CD4-positive, alpha-beta T cell treated with Interleukin-6 for 4 hours (primary cell): ENCODE data around the gene SFXN3.
A peak's percentile ranks its signal among the peaks of the same experiment; 100 is the strongest.

Experiments
- DNase-seq: peaks from one replicate; pipeline ENCODE4 v3.0.0-alpha.2; 2020; ENCODE audit warnings: mixed read lengths

The SFXN3 gene, protein sequence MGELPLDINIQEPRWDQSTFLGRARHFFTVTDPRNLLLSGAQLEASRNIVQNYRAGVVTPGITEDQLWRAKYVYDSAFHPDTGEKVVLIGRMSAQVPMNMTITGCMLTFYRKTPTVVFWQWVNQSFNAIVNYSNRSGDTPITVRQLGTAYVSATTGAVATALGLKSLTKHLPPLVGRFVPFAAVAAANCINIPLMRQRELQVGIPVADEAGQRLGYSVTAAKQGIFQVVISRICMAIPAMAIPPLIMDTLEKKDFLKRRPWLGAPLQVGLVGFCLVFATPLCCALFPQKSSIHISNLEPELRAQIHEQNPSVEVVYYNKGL

DNA sequence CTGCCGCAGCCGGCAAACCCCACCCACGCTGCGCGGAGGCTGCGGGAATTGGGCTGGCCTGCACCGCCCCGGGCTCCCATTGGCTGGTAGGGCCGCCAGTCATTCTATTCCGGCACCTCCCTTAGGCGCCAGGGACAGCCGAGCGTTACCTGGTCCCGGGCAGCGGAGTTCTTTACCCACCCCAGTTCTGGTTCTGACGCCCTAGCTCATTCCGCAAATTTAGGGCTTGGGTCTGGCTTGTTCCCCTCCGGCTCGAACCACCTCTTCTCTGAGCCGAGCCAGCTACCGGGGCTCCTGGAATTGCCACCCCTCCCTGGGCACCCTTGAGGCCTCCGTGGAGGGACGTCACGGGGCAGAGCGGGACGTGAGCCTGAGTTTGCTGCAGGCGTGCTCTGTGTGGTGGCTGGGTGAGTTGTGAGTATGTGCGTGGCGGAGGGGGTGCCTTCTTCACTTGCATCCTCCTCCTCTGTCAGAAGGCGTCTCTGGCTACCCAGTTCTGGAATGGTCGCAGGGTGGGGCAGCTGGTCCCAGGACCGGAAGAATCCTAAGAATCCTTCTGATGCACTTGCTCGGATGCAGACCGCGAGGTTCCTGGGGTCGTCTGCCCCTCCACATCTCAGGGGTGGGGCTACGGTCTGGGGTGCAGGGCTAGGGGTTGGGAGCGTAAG is at the start of gene SFXN3, which contains the start of gene PDZD7:
Gene SFXN3, plus strand, starts transcription at position 107 of the 668 bp plus-strand sequence. CDS start 3,461 bp downstream, outside the sequence.
Gene PDZD7, minus strand, starts transcription at position 2 of the 668 bp plus-strand sequence. CDS start 910 bp downstream, outside the sequence.
- peak; percentile 97 for DNase-seq

DNA sequence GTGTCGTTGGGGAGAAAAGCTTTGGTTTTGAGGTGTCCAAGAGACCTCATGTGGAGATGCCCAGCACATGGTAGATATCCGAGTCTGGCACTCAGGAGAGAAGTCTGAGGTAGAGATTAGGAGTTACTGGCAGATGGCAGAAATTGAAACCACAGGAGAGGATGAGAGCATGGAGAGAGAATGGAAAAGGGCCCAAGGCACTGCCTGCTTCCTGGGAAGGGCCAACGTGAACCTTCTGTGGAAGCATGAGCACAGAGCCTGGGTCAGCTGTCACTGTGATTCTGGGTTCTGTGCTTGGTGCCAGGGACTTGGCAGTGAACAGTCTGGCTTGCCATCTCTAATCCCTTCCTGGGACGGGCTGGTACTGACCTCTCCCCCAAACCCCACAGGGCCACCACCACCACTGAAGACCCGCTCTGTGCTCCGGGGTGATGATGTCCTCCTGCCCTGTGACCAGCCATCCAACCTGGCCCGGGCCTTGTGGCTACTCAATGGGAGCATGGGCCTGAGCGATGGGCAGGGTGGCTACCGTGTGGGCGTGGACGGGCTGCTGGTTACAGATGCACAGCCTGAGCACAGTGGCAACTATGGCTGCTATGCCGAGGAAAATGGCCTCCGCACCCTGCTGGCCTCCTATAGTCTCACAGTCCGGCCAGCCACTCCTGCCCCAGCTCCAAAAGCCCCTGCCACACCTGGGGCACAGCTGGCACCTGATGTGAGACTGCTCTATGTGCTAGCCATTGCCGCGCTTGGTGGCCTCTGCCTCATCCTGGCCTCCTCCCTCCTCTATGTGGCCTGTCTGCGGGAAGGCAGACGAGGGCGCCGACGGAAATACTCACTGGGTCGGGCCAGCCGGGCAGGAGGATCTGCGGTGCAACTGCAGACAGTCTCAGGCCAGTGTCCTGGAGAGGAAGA is 47.9 kb upstream of the SFXN3 start:
- DNase-seq = no peak

- DNase-seq = no peak
Measured at GRCh38 chr10:100983868-100984671, 47.0 kb upstream of the SFXN3 start.

- DNase-seq = no peak
Measured at GRCh38 chr10:100984672-100985177, 46.3 kb upstream of the SFXN3 start.

DNA sequence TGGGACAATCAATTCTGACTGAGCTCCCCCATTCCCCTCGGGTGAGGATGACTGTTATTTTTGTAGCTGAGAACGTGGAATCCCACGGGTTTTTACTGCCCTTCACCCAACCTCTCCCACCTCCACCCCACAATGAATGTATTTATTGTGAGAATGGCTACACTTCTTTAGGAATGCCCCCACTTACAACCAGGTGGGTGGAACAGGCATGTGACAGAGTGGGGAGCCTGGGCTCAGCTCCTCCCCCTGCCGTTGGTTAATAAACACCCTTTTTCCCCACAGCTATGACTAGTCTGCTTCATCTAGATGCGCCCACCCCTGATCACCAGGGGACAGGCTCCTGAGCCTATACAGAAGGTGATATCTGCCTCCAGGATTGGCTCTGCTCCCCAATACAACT is 45.7 kb upstream of the SFXN3 start:
- no peak for DNase-seq

DNA sequence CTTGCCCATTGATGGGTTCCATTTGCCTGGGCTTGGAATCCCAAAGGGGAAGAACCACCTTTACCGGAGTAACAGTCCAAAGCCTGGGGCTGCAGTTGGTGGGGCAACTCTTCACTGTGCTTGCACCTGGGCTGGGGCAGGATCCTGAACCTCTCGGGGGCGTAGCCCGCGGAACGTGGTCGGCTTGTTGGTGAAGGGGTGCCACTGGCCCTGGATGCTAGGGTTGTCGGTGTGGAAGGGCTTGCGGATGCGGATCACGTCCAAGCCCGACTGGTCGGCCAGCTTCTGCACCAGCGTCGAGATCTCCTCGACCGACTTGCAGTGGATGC is 44.4 kb upstream of the SFXN3 start:
- no peak for DNase-seq

DNA sequence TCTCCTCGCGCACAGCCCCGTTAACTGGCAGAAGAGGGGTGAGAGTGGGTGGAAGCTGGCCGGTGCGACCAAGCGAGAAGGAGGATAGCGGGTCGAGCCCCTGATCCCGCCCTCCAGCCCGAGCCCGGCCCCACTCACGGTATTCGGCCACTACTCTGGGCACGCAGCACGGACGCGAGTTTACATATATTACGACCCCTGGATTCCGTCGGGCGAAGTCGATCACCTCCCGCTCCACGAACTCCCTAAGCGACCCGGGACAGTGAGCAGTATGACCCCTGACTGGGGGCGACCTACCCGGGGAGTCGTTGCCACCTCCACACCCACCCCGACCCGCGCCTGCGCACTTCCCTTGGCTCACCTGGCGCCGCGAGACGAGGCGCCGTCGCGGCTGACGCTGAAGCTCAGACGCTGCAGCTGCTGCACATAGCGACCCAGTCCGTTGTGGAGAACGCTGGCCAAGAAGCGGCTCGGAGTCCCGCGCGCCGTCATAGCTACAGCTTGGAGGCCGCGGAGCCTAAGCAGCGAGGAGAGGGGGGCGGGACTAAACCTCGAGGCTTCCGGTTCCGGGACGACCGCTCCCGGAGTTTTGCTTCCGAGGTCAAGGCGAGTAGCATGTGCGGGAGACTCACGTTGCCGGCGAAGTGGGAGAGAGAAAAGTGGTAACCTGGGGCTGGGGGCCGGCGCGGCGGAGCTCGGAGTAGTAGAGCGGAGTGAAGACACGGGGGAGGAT is 43.9 kb upstream of the SFXN3 start, which contains the start of the genes MRPL43 and TWNK:
Gene MRPL43, minus strand, starts transcription at position 546 of the 733 bp plus-strand sequence. Its CDS starts 54 bp downstream, at position 492.
Gene TWNK, plus strand, starts transcription at position 592 of the 733 bp plus-strand sequence. CDS start 668 bp downstream, outside the sequence.
- peak; percentile 88 for DNase-seq

DNA sequence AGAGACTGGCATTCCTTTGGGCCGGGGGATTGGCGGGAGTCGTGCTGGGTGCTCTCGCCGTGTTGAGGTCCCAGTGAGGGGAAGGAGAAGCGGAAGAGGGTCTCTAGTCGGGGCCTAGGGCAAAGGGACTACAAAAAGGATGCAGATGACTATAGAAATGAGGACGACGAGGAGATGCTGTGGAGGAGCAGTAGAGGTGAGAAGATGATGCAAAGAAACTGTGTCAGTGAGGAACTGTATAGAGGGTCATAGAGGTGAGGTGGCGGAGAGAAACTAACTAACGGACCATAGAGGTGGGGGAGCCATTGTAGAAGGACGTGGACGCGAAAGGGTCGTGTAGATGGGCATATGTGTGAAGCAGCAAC is 43.4 kb upstream of the SFXN3 start:
- DNase-seq = no peak

- no peak for DNase-seq
Measured at GRCh38 chr10:100988166-100988565, 42.9 kb upstream of the SFXN3 start.

DNA sequence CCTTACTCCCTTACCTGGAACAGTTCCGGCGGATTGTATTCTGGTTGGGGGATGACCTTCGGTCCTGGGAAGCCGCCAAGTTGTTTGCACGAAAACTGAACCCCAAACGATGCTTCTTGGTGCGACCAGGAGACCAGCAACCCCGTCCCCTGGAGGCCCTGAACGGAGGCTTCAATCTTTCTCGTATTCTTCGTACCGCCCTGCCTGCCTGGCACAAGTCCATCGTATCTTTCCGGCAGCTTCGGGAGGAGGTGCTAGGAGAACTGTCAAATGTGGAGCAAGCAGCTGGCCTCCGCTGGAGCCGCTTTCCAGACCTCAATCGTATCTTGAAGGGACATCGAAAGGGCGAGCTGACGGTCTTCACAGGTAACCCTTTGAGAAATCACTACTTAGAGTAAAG is 41.9 kb upstream of the SFXN3 start:
- DNase-seq = no peak

- DNase-seq = no peak
Measured at GRCh38 chr10:100993986-100994708, 36.9 kb upstream of the SFXN3 start.

DNA sequence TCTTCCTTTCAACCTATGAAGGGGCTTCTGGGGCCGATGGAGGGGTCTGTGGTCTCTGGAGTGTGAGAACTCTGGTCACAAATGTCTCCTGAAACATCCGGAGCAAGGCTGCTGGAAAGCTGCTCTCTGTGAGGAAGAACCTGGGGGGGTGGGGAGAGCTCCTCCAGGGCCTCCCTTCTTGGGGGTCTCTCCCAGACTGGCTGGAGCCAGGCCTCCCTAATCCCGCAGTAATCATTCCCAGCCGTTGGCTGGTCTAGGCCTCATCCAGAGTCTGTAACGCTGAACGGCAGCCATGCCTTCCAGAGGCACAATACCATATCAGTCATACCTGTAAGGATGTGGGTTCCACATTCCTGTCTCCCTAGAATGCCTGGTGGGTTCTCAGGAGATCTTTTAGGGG is 35.9 kb upstream of the SFXN3 start:
- no peak for DNase-seq

- peak; percentile 52 for DNase-seq
Measured at GRCh38 chr10:100996678-100997359, 34.2 kb upstream of the SFXN3 start.

DNA sequence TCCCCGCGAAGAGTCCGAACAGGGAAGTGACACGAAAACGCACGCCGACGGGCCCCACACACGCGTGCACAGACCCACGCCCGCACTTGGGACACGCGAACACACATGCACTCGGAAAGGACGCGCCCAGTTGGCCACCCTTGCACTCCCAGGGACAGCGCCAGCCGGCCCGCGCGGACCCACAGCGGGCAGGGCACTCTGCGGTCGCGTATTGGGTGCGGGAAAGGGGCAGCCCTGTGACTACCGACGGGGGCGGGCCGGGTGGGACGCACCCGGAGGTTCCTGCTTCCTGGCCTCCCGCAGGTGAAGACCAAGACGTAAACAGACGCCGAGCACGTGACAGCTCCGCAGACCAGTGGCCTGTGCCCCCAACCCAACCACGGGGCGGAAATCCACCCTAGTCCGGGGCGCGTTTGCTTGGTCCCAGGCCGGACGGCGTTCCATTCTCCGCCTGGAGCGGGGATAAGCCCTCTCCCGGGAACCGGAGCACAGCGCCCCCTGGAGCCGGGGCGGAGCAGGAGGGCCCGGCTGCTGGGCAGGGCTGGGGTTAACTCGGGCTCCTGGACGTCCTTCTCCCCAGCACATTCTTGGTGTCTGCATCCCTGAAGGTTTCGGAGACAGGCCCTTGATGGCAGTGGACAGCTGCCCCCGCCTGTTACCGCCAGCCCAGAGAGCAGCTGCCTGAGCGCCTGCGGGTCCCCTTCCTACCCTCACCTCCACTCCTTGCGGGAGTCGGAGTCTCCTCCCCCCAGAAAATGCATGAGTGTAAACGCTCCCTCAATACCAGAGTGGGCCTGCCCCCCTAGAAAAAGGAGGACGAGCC is 33.5 kb upstream of the SFXN3 start:
- DNase-seq = peak; percentile 73

DNA sequence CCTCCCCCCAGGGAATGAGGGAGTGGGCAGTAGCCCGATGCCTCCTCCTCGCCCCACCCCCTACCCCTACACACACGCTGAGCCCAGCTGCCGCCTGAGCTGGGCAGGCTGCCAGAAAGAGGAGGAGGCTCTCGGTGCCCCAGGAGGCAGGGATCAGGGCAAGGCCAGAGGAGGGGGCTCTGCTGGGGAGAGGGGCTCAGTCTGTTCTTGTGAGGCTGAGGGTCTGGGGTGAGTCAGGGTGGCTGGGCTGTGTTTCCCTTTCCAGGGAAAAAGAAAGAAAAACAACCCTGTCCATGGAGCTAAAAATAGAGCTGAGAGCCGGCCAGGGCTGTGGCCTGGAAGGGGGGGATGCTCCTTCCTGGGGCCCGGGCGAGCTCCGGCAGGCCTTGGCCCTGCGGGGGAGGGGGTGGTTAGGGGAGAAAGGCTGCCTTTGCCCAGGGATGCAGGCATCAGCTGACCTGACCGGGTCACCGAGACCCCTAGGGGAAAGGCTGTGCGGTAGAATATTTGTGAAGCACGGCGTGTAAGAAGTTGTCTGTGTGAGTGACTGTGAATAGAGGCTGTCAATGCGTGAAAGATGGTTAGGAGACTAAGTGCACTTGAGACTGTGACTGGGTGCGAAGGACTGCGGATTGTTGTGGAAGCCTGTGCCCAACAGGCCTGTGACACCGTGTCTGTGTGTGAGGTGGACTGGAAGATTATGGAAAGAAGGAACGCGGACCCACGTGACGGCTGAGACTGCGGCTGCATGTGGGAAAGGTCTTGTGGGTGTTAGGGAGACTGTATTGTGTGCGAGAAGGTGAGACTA is 32.6 kb upstream of the SFXN3 start:
- peak; percentile 80 for DNase-seq

- DNase-seq = peak; percentile 82
Measured at GRCh38 chr10:100998991-100999741, 31.9 kb upstream of the SFXN3 start.

DNA sequence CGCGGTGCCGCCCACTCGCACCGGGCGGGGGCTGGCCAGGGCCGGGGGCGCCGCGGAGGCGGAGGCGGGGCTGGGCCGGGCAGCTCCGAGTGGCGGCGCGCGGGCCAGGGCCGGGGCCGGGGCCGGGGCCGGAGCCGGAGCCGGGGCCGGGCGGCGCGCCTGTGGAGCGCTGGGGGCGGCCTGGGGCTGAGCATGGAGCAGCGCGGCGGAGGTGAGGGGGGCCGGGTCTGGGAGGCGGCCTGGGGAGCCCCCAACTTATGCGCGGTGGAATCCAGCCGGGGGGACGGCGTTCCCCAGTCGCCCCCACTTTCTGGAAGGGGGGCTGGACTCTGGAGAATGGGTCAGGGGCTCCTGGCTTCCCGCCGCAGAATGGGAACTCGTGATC is 31.3 kb upstream of the SFXN3 start, which contains the start of gene LZTS2:
Gene LZTS2, plus strand, starts transcription at position 67 of the 385 bp plus-strand sequence. CDS start 2,731 bp downstream, outside the sequence.
- DNase-seq = no peak
